HG03135 (cell line): Measurements from ENCODE around the gene ITPR1.

Experiments
- ATAC-seq: cut with Tn5 transposase; IDR thresholded peaks from one replicate; pipeline ENCODE4 v1.9.1; 2021; ENCODE audit warnings: mild to moderate bottlenecking, moderate library complexity; ENCODE audit not compliant: unreplicated experiment

The ITPR1 gene

GRCh38 chr3:4736284-4736861 is 243.2 kb downstream of the ITPR1 start:
- ATAC-seq = no peak

GRCh38 chr3:4738737-4739274 is 245.7 kb downstream of the ITPR1 start:
- ATAC-seq = no peak

GRCh38 chr3:4739289-4740236 is 246.4 kb downstream of the ITPR1 start:
- ATAC-seq = no peak

GRCh38 chr3:4740397-4741105 is 247.4 kb downstream of the ITPR1 start:
- ATAC-seq = no peak

GRCh38 chr3:4741106-4741403 is 247.9 kb downstream of the ITPR1 start:
- ATAC-seq = no peak

- ATAC-seq = no peak
Measured at GRCh38 chr3:4741404-4742307, 248.5 kb downstream of the ITPR1 start.

GRCh38 chr3:4742359-4742758 is 249.2 kb downstream of the ITPR1 start:
- no peak for ATAC-seq

- no peak for ATAC-seq
Measured at GRCh38 chr3:4743371-4743770, 250.2 kb downstream of the ITPR1 start.

- no peak for ATAC-seq
Measured at GRCh38 chr3:4744405-4745234, 251.5 kb downstream of the ITPR1 start.

- no peak for ATAC-seq
Measured at GRCh38 chr3:4745235-4745610, 252.1 kb downstream of the ITPR1 start.

- no peak for ATAC-seq
Measured at GRCh38 chr3:4746241-4746958, 253.3 kb downstream of the ITPR1 start.

- no peak for ATAC-seq
Measured at GRCh38 chr3:4748127-4748526, 255.0 kb downstream of the ITPR1 start.

- ATAC-seq = no peak
Measured at GRCh38 chr3:4748701-4749378, 255.7 kb downstream of the ITPR1 start.

- no peak for ATAC-seq
Measured at GRCh38 chr3:4749567-4750002, 256.4 kb downstream of the ITPR1 start.

- ATAC-seq = no peak
Measured at GRCh38 chr3:4750306-4750968, 257.3 kb downstream of the ITPR1 start.

GRCh38 chr3:4751029-4751501 is 257.9 kb downstream of the ITPR1 start:
- no peak for ATAC-seq

- ATAC-seq = no peak
Measured at GRCh38 chr3:4751502-4752101, 258.5 kb downstream of the ITPR1 start.
